ENCODE results near the gene EMP3.

Gene EMP3

GRCh38 chr19:48318286-48318987, 6.9 kb upstream of the EMP3 start:
- no peak for DNase-seq

GRCh38 chr19:48319647-48320541, 5.5 kb upstream of the EMP3 start:
- peak; percentile 28 for DNase-seq

GRCh38 chr19:48321372-48321621, 4.1 kb upstream of the EMP3 start:
- peak; percentile 67 for DNase-seq

- DNase-seq: peak; percentile 84
Measured at GRCh38 chr19:48321622-48322591, 3.4 kb upstream of the EMP3 start.

- DNase-seq: no peak
Measured at GRCh38 chr19:48329167-48329891, 4.0 kb downstream of the EMP3 start.

- DNase-seq: peak; percentile 96
Measured at GRCh38 chr19:48330012-48330681, 4.8 kb downstream of the EMP3 start.

- no peak for DNase-seq
Measured at GRCh38 chr19:48332351-48332661, 7.0 kb downstream of the EMP3 start.

- DNase-seq: peak; percentile 98
Measured at GRCh38 chr19:48332662-48333466, 7.5 kb downstream of the EMP3 start.

GRCh38 chr19:48333467-48334384, 8.4 kb downstream of the EMP3 start:
- DNase-seq: peak; percentile 88

- no peak for DNase-seq
Measured at GRCh38 chr19:48338253-48338755, 13.0 kb downstream of the EMP3 start.

GRCh38 chr19:48338802-48339503, 13.6 kb downstream of the EMP3 start:
- no peak for DNase-seq

GRCh38 chr19:48340995-48341394, 15.6 kb downstream of the EMP3 start:
- no peak for DNase-seq

- DNase-seq: no peak
Measured at GRCh38 chr19:48341515-48342413, 16.4 kb downstream of the EMP3 start.

- DNase-seq: no peak
Measured at GRCh38 chr19:48342414-48342738, 17.0 kb downstream of the EMP3 start.

- no peak for DNase-seq
Measured at GRCh38 chr19:48342841-48343540, 17.6 kb downstream of the EMP3 start.

GRCh38 chr19:48344892-48345291, 19.5 kb downstream of the EMP3 start:
- no peak for DNase-seq

GRCh38 chr19:48346191-48346590, 20.8 kb downstream of the EMP3 start:
- no peak for DNase-seq

- DNase-seq: no peak
Measured at GRCh38 chr19:48348045-48348444, 22.7 kb downstream of the EMP3 start.

Measured in NCI-H510A treated with DMSO at 0.1 percent for 48 hours (cell line).